AG10803 (cell line): Measurements from ENCODE around the gene WDR6.

Experiments used
- DNase-seq: peaks from one replicate; pipeline ENCODE4 v3.0.0; 2010; ENCODE audit warnings: low read depth
- H3K4me3 ChIP-seq: 2 replicates; pipeline ENCODE4 v1.5.1; 2011; ENCODE audit warnings: mild to moderate bottlenecking, low read length, control low read depth
- CTCF ChIP-seq: conservative IDR thresholded peaks from 2 replicates; pipeline ENCODE4 v1.5.1; 2011; ENCODE audit warnings: mild to moderate bottlenecking, low read length, control low read depth, inconsistent platforms

Gene WDR6

GRCh38 chr3:48966876-48967361, 40.3 kb upstream of the WDR6 start:
- TF ChIP-seq CTCF, result no peak
- no peak overlapping the region for H3K4me3 ChIP-seq
- DNase-seq, result no peak

GRCh38 chr3:48970586-48970985, 36.6 kb upstream of the WDR6 start:
- no peak overlapping the region for H3K4me3 ChIP-seq
- no peak for DNase-seq
- no peak for TF ChIP-seq CTCF

GRCh38 chr3:48974076-48974864, 32.9 kb upstream of the WDR6 start:
- TF ChIP-seq CTCF, result no peak
- H3K4me3 ChIP-seq, result no peak overlapping the region
- DNase-seq, result no peak

- TF ChIP-seq CTCF, result no peak
- no peak overlapping the region for H3K4me3 ChIP-seq
- no peak for DNase-seq
These were observed 27.7 kb upstream of the WDR6 start for GRCh38 chr3:48979451-48979850.

GRCh38 chr3:48980295-48980694, 26.9 kb upstream of the WDR6 start:
- no peak for TF ChIP-seq CTCF
- no peak for DNase-seq
- no peak overlapping the region for H3K4me3 ChIP-seq

GRCh38 chr3:48982016-48982415, 25.2 kb upstream of the WDR6 start:
- H3K4me3 ChIP-seq, result no peak overlapping the region
- no peak for DNase-seq
- TF ChIP-seq CTCF, result no peak

GRCh38 chr3:48982686-48983085, 24.5 kb upstream of the WDR6 start:
- H3K4me3 ChIP-seq, result no peak overlapping the region
- DNase-seq, result no peak
- no peak for TF ChIP-seq CTCF
